Vagina (tissue), 2 donors: ENCODE results near the gene PRKCQ. TPM values are rescaled to one million over a fixed set of nuclear protein-coding genes. Genes with fewer than 3 reads are reported as not detected.

Experiments used
- DNase-seq, 2 donors: peaks; one replicate each; pipeline ENCODE4 v3.0.0-alpha.2; 2017; ENCODE audit errors: extremely low spot score in 2 of 2
- H3K27ac ChIP-seq: fragments of 200-600 bp; sonication (generic); one replicate; pipeline ENCODE4 v1.5.1; 2019
- H3K27me3 ChIP-seq: fragments of 200-600 bp; sonication (generic); one replicate; pipeline ENCODE4 v1.5.1; 2019
- H3K36me3 ChIP-seq, 2 donors: fragments of 200-600 bp; sonication (generic); one replicate each; pipeline ENCODE4 v1.5.1; 2017 to 2019
- H3K4me1 ChIP-seq: fragments of 200-600 bp; sonication (generic); one replicate; pipeline ENCODE4 v1.5.1; 2019
- H3K4me3 ChIP-seq, 2 donors: fragments of 200-600 bp; sonication (generic); 1 replicate in 1 of 2; 2 replicates in 1 of 2; pipeline ENCODE4 v1.5.1; 2016 to 2019
- H3K9me3 ChIP-seq: fragments of 200-600 bp; sonication (generic); one replicate; pipeline ENCODE4 v1.5.1; 2019
- POLR2A ChIP-seq, 2 donors: fragments of 450-650 bp; IDR thresholded peaks; one replicate each; pipeline ENCODE4 v1.6.1; 2017; ENCODE audit warnings: antibody characterized with exemption in 2 of 2, mild to moderate bottlenecking in 2 of 2, moderate library complexity in 2 of 2
- POLR2AphosphoS5 ChIP-seq, 2 donors: sonication (generic); formaldehyde crosslinking; IDR thresholded peaks; one replicate each; pipeline ENCODE4 v1.9.0; 2017; ENCODE audit warnings: antibody characterized with exemption in 2 of 2, mild to moderate bottlenecking in 2 of 2, low read depth in 1 of 2; ENCODE audit not compliant: insufficient read depth in 1 of 2
- intact Hi-C: fragments of 100-400 bp; cut with DNase I; formaldehyde crosslinking; loops from one replicate; pipeline ENCODE4 v1.15.1; 2023
- total RNA-seq: library from RNA; depleted of rRNA; stranded (reverse); fragments of >200 nt; gene quantifications from one replicate; pipeline ENCODE4 v1.2.3, GENCODE V29; 2016
- TF ChIP-seq, protein P1 (sequence below), 3 experiments: fragments of 450-650 bp in 2 of 3; fragments of 200-600 bp in 1 of 3; sonication (generic) in 1 of 3; IDR thresholded peaks; one replicate each; pipeline ENCODE4 v1.5.1; 2017 to 2019; ENCODE audit warnings: antibody characterized with exemption in 3 of 3, mild to moderate bottlenecking in 2 of 3, moderate library complexity in 2 of 3

Gene PRKCQ
- total RNA-seq, 1 donor from 2014 or later = 3.7 TPM

DNA sequence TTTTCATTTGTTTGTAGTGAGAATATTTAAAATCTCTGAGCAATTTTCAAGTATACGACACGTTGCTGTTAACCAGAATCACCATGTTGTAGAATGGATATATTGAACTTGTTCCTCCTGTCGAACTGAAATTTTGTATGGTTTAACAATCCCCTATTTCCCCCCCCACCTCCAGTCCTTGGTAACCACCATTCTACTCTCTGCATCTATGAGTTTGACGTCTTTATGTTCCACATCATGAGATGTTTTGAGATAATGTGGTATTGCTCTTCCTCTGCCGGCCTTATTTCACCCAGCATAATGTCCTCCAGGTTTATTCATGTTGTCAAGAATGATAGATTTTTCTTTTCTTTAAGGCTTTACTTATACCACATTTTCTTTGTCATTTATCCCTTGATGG is 17.4 kb upstream of the PRKCQ start:
- no peak overlapping the region for H3K4me3 ChIP-seq
- no peaks in the 10 kb centered on the region for H3K4me1 ChIP-seq
- H3K9me3 ChIP-seq = no peaks in the 10 kb centered on the region
- H3K36me3 ChIP-seq = no peaks in the 10 kb centered on the region
- no peaks in the 10 kb centered on the region for H3K27me3 ChIP-seq
- no peak for DNase-seq
- TF ChIP-seq POLR2AphosphoS5 (IDR thresholded peaks at IDR 0.05; ENCODE audit: insufficient read depth in 1 of 2, low read depth in 1 of 2) = no peak
- no peak overlapping the region for H3K27ac ChIP-seq
- intact Hi-C loops = no loop called here

DNA sequence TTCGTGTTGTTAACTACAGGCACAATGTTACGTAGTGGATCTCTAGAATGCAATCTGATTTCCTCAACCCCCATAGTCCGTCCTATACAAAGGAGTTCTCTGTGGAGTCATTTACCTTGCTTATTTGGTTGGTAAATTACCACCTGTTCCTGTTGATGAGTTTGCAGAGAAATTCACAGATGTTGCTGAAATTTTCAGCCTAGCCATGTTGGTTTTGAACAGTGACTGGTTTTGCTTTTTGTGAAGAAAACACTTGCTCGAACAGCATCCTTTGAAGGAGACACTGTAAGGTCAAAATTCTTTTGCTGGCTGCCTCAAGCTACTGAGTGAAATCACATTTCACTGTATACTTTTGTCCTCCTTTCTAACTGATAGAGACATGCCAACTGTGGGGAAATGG is 15.4 kb upstream of the PRKCQ start:
- H3K4me3 ChIP-seq = no peak overlapping the region
- DNase-seq = no peak
- H3K4me1 ChIP-seq = no peaks in the 10 kb centered on the region
- H3K27ac ChIP-seq = no peak overlapping the region
- H3K36me3 ChIP-seq = no peaks in the 10 kb centered on the region
- no peaks in the 10 kb centered on the region for H3K9me3 ChIP-seq
- intact Hi-C loops = no loop called here
- TF ChIP-seq, protein P1, sequence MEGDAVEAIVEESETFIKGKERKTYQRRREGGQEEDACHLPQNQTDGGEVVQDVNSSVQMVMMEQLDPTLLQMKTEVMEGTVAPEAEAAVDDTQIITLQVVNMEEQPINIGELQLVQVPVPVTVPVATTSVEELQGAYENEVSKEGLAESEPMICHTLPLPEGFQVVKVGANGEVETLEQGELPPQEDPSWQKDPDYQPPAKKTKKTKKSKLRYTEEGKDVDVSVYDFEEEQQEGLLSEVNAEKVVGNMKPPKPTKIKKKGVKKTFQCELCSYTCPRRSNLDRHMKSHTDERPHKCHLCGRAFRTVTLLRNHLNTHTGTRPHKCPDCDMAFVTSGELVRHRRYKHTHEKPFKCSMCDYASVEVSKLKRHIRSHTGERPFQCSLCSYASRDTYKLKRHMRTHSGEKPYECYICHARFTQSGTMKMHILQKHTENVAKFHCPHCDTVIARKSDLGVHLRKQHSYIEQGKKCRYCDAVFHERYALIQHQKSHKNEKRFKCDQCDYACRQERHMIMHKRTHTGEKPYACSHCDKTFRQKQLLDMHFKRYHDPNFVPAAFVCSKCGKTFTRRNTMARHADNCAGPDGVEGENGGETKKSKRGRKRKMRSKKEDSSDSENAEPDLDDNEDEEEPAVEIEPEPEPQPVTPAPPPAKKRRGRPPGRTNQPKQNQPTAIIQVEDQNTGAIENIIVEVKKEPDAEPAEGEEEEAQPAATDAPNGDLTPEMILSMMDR (IDR thresholded peaks at IDR 0.05) = no peak
- TF ChIP-seq POLR2AphosphoS5 (IDR thresholded peaks at IDR 0.05; ENCODE audit: insufficient read depth in 1 of 2, low read depth in 1 of 2) = no peak
- TF ChIP-seq POLR2A (IDR thresholded peaks at IDR 0.05) = no peak
- H3K27me3 ChIP-seq = no peaks in the 10 kb centered on the region

DNA sequence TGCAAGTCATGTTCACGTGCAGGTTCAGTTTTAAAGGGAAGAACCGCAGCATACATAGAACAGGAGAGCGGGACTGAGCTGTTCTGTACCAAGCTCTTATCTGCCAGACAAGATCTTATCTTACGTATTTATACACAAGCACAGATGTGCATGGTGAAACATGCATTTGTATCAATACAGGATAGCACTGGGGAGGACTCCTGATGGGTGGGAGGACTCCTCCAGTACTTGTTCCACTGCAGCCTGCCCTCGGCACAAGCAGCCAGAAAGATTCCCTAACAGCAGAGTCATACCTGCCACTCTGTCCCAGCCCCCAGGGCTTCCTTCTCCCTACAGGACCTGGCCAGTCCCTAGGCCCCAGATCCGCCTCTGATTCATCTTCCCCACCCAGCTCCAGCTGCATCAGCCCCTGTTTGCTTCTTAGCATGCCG is 13.2 kb upstream of the PRKCQ start:
- intact Hi-C loops = no loop called here
- no peaks in the 10 kb centered on the region for H3K36me3 ChIP-seq
- TF ChIP-seq, protein P1 (IDR thresholded peaks at IDR 0.05) = no peak
- no peak for TF ChIP-seq POLR2A (IDR thresholded peaks at IDR 0.05)
- TF ChIP-seq POLR2AphosphoS5 (IDR thresholded peaks at IDR 0.05; ENCODE audit: insufficient read depth in 1 of 2, low read depth in 1 of 2) = no peak

DNA sequence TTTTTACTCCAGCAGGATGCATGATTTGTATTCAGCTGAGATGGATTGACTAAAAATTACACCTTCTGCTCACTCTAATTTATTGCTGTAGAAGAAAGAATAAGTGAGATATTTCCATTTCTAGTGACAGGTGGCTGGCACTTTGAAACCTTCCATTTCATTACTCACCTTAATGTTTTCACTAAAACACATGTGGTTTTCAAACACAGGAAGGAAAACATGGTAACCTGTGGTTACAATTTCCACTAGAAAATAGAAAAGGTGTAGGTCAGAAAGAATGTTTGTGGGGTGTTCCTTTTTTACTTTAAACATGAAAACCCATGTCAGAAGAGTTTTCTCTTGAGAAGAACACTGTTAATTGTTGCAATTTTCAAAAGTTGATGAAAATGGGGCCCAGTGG is 12.0 kb upstream of the PRKCQ start:
- Histone ChIP-seq H3K9me3 (no peaks in the 10 kb centered on the region), H3K36me3 (no peaks in the 10 kb centered on the region), H3K4me1 (no peaks in the 10 kb centered on the region), H3K27ac (no peak overlapping the region), H3K27me3 (no peaks in the 10 kb centered on the region), H3K4me3 (no peak overlapping the region)
- intact Hi-C loops = no loop called here
- TF ChIP-seq POLR2AphosphoS5 (IDR thresholded peaks at IDR 0.05; ENCODE audit: insufficient read depth in 1 of 2, low read depth in 1 of 2) (no peak), POLR2A (IDR thresholded peaks at IDR 0.05) (no peak)
- TF ChIP-seq, protein P1 (IDR thresholded peaks at IDR 0.05) = no peak
- no peak for DNase-seq

More for the DNA sequence above, 13.2 kb upstream of the PRKCQ start:
- no peak for DNase-seq
- Histone ChIP-seq H3K9me3 (no peaks in the 10 kb centered on the region), H3K4me1 (no peaks in the 10 kb centered on the region), H3K4me3 (no peak overlapping the region), H3K27ac (no peak overlapping the region), H3K27me3 (no peaks in the 10 kb centered on the region)

DNA sequence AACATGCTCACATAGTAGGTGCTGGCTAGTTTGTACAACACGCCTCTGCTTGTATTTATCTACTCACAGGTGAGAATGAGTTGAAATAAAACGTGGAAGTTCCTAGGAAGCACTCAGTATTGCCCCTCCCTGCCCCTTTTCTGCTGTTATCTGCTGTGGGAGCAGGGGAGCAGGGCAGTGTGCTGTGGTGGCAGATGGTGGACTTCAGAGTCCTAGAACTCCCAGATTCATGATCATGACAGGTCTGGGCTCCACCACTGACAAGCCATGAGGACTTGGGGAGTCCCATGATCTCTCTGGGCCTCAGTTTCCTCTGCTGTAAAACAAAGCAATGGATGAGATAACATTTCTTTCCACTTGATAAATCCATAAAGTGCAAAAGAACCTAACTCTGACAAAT is 11.6 kb upstream of the PRKCQ start:
- H3K9me3 ChIP-seq = no peaks in the 10 kb centered on the region
- TF ChIP-seq, protein P1 (IDR thresholded peaks at IDR 0.05) = no peak
- no peak for TF ChIP-seq POLR2A (IDR thresholded peaks at IDR 0.05)
- no peak for TF ChIP-seq POLR2AphosphoS5 (IDR thresholded peaks at IDR 0.05; ENCODE audit: insufficient read depth in 1 of 2, low read depth in 1 of 2)
- no peak overlapping the region for H3K27ac ChIP-seq
- H3K4me1 ChIP-seq = no peaks in the 10 kb centered on the region
- no peaks in the 10 kb centered on the region for H3K36me3 ChIP-seq
- H3K27me3 ChIP-seq = no peaks in the 10 kb centered on the region
- DNase-seq = no peak
- no peak overlapping the region for H3K4me3 ChIP-seq
- intact Hi-C loops = no loop called here
